Prostate gland (tissue), 2 donors: ENCODE results near the gene ZC2HC1B.

Experiments
- POLR2A ChIP-seq: fragments of 450-650 bp; IDR thresholded peaks from one replicate; pipeline ENCODE4 v1.6.1; 2016; ENCODE audit warnings: antibody characterized with exemption, mild to moderate bottlenecking
- TF ChIP-seq, protein P1 (sequence below), 4 experiments: fragments of 200-600 bp in 2 of 4; fragments of 450-650 bp in 2 of 4; sonication (generic) in 2 of 4; IDR thresholded peaks; 1 replicate in 3 of 4; 2 replicates in 1 of 4; pipeline ENCODE4 v1.5.1; 2016 to 2019; ENCODE audit warnings: antibody characterized with exemption in 4 of 4, mild to moderate bottlenecking in 2 of 4, moderate library complexity in 2 of 4

DNA sequence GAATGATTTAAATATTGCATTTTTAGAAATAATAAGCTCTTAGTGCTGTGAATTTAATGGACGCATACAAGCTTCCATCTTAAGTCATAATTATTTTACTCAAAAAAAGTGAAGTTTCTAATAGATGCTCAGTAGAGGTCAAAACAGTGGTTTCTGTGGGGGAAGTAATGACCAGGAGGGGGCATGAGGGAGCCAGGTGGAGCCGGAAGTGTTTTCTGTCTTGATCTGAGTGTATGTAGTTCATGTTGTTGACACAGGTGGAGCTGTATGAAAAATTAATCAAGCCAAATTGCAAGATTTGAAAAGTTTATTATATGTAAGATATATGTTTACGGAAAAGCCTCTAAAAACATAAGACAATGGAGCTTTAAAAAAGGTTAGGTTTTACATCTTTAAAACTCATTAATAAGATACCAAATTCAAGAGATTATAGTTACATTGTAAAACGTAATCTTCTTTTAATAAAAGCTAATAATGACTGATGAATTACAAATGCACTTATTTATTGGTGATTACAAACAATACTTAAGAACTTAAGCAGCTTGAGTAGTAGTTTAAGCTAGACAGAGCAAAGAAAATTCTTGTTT is 75.8 kb downstream of the ZC2HC1B start:
- no peak for TF ChIP-seq POLR2A
- TF ChIP-seq, protein P1, sequence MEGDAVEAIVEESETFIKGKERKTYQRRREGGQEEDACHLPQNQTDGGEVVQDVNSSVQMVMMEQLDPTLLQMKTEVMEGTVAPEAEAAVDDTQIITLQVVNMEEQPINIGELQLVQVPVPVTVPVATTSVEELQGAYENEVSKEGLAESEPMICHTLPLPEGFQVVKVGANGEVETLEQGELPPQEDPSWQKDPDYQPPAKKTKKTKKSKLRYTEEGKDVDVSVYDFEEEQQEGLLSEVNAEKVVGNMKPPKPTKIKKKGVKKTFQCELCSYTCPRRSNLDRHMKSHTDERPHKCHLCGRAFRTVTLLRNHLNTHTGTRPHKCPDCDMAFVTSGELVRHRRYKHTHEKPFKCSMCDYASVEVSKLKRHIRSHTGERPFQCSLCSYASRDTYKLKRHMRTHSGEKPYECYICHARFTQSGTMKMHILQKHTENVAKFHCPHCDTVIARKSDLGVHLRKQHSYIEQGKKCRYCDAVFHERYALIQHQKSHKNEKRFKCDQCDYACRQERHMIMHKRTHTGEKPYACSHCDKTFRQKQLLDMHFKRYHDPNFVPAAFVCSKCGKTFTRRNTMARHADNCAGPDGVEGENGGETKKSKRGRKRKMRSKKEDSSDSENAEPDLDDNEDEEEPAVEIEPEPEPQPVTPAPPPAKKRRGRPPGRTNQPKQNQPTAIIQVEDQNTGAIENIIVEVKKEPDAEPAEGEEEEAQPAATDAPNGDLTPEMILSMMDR (IDR thresholded peaks at IDR 0.05), result peak; percentile 27 to 58 (median 53)
